Renal cortex interstitium (tissue), 3 donors: ENCODE data around the gene ZBTB14. TPM values are rescaled to one million over a fixed set of nuclear protein-coding genes. Genes with fewer than 3 reads are reported as not detected.

Source experiments
- polyA plus RNA-seq, 3 donors: library from polyadenylated mRNA; unstranded; fragments of 120-200 nt; gene quantifications; one replicate each; pipeline ENCODE4 v1.2.1, GENCODE V29; 2013; ENCODE audit not compliant: insufficient read length in 3 of 3

The ZBTB14 gene
- polyA plus RNA-seq, 3 donors = 21.3 to 25.0 (median 23.5) TPM

Other genes with a start within 250 kb of the ZBTB14 start
- not detected for gene AKAIN1, start 98.5 kb downstream of the ZBTB14 start, polyA plus RNA-seq
- 10 to 100 TPM; 57.5 to 63.1 (median 58.2) TPM for gene EPB41L3, start 248.3 kb upstream of the ZBTB14 start, polyA plus RNA-seq